D721Med (cell line): ENCODE data around the gene SOX2.
"Not testable (repeated sequence)": the region's sequence is repeated elsewhere in the genome, so short reads cannot be mapped to it uniquely, and the experiment has no call there.

ENCODE experiments used
- DNase-seq: peaks from one replicate; pipeline ENCODE4 v3.0.0; 2011; ENCODE audit warnings: low spot score; ENCODE audit not compliant: insufficient read length
- FAIRE-seq: peaks from 2 replicates; lab custom pipeline; 2011; peaks lifted over from hg19 to GRCh38; lab: Jason Lieb, UNC
- TF ChIP-seq, protein P1 (sequence below): IDR thresholded peaks from 2 replicates; pipeline ENCODE4 v1.5.1; 2012; ENCODE audit warnings: mild to moderate bottlenecking, control low read depth; ENCODE audit not compliant: insufficient read depth; ENCODE audit errors: missing control alignments

Gene SOX2

DNA sequence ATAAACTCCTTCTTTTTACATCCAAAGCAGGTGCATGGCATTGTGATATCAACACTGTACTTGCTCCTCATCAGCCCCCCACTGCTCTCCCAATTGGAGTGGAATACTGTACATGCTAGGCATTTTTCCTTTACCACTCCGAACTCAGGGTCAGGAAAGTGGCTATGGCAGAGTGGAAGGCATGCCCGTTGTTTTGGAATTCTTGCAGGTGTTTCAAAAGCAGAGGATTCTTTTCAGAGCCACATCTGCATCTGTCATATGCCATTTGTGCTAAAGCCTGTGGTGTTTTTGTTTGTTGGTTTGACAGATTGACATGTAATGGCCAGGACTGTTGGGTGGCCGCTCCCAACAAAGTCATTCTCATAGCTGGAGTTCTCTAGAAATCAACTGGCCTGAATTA is 41.7 kb downstream of the SOX2 start:
- FAIRE-seq: no peak
- TF ChIP-seq, protein P1, sequence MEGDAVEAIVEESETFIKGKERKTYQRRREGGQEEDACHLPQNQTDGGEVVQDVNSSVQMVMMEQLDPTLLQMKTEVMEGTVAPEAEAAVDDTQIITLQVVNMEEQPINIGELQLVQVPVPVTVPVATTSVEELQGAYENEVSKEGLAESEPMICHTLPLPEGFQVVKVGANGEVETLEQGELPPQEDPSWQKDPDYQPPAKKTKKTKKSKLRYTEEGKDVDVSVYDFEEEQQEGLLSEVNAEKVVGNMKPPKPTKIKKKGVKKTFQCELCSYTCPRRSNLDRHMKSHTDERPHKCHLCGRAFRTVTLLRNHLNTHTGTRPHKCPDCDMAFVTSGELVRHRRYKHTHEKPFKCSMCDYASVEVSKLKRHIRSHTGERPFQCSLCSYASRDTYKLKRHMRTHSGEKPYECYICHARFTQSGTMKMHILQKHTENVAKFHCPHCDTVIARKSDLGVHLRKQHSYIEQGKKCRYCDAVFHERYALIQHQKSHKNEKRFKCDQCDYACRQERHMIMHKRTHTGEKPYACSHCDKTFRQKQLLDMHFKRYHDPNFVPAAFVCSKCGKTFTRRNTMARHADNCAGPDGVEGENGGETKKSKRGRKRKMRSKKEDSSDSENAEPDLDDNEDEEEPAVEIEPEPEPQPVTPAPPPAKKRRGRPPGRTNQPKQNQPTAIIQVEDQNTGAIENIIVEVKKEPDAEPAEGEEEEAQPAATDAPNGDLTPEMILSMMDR: no peak
- DNase-seq: no peak

DNA sequence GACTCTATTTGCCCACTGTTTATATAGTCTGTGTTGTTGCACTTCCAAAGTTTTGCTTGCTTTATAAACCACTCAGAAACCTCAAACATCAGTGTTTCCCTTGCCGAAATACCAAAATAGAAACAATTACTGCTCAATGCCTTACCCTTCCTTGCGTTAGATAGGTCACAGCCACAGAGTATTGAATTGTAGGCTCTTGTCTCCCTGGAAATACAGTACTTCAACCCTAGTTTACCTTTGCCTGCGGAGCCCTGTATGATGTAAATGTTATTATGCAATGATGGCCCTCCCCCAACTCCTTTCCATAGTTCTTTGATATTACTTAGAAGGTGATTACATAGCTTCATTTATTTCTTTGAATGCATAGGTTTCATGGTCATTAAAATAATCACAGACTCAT is 44.2 kb downstream of the SOX2 start:
- TF ChIP-seq, protein P1: no peak
- FAIRE-seq: no peak
- DNase-seq: no peak

DNA sequence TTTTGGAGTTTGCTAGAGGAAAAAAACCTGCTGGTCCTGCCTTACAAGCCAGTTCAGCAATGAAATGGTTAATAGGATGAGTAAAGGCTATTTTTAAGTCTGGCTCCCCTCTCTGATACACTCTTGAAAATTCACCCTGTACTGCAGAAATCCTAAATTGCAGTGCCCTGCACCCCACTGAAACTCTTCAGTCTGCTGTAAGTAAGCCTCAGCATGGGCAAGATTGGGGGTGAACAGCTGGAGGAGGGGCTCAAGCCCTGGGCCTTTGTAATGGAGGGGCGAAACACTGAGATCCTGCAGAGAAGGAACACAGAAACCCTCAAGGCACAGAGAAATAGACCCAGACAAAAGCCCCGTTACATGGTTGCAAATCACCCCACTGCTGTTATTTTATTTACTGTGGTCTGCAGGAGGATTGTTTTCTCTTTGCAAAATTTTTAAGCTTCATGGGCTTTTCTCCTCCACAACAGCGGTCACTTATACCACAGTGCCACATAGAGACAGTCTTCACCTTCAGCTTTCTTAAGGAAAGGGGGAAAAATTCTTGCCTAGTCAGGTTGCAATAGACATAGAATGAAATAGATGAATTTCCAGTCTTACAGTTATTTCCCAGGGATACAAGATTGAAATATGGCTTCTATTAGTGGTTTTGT is 45.0 kb downstream of the SOX2 start:
- TF ChIP-seq, protein P1: no peak
- FAIRE-seq (no peak), DNase-seq (no peak)

DNA sequence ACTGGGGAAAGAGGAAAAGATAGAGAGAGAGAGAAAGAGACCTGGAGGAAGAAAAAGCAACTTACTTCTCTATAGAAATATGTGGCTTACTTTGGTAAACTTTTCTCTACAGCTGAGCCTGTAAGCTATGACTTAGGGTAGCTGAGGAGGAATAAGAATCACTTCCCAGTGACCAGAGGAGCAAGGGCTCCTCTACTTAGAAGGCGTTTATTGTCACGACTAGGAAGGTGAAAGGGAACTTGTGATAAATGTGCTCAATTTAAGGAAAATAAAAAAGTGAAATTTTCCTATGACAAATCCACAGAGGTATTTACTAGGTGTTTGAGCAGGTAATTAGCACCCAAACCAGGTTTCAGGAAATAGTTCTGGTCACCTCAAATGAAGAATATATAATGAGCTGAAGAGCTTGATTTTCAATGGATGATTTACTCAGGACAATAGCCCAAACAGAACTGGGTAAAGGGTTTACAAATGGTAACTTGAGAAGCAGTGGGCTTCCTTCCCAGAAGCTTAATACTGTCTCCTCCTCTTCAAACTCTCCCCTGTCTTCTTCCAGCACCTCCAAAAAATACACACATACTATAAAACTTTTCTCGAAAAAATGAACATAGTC is 46.1 kb downstream of the SOX2 start:
- FAIRE-seq (no peak), DNase-seq (no peak)
- TF ChIP-seq, protein P1: no peak

DNA sequence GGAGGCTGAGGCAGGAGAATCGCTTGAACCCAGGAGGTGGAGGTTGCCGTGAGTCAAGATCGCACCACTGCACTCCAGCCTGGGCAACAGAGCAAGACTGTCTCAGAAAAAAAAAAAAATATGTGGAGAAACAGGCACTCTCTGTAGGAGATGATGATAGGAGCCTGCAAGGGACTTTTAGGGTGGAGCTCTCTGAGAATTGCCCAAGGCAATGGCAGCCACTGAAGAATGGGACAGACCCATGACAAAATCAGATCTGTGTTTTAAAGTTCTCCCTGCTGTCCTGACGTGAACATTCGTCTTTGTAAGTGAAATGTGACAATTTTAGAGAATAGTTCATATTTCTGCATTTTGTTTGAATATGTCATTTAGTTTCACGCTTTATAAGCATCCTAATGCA is 50.2 kb downstream of the SOX2 start:
- no peak for FAIRE-seq
- TF ChIP-seq, protein P1: no peak
- no peak for DNase-seq

DNA sequence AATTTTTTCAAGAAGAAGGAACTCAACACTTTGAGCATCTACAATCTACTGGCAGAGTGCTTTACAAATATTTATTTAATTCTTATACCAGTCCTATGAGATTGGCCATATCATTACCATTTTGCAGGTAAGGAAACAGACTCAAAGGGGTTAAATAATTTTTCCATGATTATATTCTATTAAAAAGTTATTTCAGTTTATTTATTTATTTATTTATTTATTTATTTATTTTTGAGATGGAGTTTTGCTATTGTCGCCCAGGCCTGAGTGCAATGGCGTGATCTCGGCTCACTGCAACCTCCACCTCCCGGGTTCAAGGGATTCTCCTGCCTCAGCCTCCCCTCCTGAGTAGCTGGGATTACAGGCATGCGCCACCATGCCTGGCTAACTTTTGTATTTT is 52.3 kb downstream of the SOX2 start:
- not testable (repeated sequence) for FAIRE-seq, DNase-seq
